Stimulated activated CD4-positive, alpha-beta T cell treated with anti-CD3 and anti-CD28 coated beads, Interleukin-15, amount 100 ng/mL, for 48 hours (primary cell): ENCODE results near the gene STK32C.

Source experiments
- DNase-seq, 2 donors: peaks; one replicate each; pipeline ENCODE4 v3.0.0-alpha.2; 2020; ENCODE audit warnings: low read depth in 2 of 2

Gene STK32C

DNA sequence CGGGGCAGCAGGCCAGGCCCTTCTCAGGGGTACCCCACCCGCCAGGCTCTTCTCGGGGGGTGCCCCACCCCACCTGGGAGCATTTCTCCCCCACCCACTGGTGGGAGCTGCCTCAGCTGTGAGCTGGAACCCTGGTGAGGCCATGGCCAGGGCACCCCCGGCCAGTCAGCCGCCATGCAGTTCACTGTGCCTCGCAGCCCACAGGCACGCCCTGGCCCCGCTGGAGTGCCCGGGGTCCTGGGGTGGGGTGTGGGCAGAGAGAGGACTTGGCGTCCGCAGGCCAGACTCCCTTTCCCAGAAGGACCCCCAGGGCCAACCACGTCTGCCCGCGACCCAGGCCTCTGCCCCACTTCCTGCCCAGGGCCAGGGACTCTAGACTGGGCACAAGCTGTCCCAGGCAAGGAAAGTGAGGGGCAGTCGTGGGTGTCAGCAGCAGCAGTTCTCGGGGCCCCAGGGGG is 107.9 kb downstream of the STK32C start:
- no peak for DNase-seq

DNA sequence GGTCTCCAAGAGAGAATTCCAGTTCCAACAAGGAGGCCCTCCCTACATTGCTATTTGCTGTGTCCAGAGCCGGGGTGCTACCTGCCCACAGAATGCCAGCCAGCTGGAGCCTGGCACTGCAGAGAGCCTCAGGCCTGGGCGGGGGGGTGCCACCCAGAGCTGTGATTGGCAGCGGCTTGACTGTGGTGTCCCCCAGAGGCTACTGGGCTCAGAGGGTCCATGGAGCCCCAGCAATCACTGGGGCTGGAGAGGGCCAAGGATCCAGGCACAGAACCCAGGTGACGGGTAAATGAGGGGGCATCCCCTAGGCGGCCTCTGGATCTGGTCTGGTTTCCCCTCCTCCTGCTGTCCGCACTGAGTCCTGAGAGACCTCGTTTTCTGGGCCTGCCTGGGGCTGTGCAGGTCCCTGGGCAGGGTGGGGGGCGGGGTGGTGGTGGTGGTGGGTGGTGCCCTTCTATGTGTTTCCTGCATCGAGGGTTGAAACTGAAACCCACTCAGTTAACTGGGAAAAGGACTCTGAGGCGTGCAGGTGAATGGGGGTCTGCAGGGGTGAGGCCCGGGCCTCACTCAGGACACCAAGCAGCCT is 108.4 kb downstream of the STK32C start:
- DNase-seq, result no peak

DNA sequence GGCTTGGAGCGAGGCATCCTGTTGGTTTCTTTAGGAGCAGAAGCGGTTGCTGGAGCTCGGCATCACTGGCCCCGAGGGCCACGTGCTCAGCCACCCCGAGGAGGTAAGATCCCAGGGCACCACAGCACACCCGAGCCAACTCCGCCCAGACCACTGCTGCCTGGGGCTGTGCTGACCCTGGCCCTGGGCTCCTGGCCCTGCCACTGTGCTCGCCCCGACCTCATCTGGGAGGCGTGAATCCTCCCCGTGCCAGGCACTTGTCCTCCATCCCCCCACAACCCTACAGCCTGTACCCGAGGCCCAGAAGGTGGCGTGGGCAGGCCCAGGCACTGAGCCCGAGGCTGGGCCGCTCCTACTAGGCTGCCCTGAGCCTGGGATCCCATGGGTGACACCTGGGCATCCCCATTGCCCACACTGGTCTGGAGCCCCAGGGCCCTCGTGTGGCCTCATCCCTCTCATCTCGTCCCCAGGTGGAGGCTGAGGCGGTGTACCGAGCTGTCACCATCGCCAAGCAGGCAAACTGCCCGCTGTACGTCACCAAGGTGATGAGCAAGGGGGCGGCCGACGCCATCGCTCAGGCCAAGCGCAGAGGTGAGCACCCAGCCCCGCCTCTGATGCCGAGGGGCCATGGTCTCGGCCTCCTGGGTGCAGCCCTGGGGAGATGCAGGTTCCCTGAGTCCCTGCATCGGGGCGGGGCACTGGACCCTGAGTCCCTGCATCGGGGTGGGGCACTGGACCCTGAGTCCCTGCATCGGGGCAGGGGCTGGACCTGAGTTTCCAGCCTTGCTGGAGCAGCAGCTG is 109.2 kb downstream of the STK32C start:
- no peak for DNase-seq

DNA sequence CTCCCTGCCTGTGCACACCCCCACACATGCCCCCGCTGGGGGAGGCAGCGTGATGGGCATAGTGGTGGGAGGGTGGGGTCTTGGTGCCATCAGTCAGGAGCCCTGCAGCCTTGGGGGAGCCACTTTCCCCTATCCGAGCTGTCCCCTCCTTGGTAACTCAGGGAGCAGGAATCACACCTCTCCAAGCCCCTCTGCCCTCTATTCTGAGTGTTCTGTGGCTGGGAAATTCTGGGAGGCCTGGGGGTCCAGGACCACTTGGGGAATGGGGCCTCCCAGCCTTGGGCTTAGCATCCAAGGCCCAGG is 109.7 kb downstream of the STK32C start:
- DNase-seq, result no peak

DNA sequence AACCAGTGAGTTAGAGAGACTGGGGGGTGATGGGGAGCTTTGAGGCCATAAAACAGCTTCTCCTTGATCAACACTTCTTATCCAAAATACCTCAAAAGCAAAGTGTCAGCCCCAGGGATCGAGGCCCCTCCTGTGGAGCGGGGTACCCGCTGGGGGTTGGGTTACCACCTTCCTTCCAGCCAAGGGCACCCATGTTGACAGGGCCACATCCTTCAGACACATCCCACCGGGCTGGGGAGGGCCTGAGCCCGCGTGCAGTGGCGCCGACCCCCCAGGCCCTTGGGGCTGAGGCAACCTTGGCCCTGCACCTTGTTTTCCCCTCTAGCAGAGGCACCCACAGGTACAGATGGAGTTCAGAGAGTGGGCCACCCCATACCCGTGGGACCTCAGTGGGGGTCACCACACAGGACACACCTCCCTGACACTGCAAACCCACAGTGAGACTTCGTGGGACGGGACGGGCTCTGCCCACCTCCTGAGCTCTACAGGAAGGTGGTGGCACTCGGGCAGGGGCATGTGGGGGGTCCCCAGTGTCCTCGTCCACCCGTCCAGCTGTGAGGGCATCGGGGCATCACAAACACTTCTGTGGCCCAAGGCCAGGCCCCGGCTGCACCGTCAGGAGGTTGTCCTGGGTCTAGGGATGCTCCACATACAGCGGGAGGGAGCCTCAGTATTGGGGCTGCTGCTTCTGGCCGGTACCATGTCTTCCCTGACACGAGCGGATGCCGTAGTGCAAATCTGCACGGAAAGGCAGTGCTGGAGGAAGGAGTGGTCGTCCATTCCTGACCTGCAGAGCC is 110.3 kb downstream of the STK32C start:
- DNase-seq, result no peak

DNA sequence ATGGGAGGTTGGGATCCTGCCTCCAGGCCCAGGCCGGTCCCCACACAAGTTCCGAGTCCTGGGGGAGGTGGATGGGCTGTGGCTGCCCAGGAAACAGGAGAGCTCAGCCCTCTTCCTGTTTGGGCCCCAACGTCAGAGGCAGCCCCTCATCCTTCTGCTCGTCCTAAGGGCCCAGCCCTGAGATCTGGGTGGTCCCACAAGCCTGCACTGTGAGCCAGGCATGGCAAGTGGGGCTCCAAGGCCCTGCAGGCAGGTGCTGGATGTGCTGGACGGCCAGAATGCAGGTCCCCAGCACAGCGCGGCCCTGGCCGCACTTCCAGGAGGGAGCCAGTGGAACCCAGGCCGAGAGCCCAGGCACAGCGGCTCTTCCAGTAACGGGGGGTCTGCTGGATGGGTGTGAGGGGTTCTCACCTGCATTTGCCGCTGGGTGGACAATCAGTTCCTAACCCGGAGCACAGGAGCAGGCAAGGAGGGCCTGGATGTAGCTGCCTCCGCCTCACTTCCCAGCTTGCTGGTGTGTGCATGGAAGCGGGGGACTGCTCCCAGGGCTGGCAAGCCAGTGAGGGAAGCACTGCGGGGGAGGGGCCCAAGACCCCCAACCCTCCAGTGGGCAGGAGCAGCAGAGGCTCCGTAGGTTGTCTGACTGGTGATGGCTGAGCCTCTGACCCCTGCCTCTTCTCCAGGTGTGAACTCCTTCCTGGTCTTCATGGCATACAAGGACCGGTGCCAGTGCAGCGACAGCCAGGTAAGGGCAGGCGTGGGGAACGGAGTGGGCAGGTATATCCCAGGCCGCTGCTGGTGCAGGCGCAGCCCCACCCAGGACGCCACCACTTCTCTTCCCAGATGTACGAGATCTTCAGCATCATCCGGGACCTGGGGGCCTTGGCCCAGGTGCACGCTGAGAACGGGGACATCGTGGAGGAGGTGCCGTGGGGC is 111.3 kb downstream of the STK32C start:
- DNase-seq, result no peak

DNA sequence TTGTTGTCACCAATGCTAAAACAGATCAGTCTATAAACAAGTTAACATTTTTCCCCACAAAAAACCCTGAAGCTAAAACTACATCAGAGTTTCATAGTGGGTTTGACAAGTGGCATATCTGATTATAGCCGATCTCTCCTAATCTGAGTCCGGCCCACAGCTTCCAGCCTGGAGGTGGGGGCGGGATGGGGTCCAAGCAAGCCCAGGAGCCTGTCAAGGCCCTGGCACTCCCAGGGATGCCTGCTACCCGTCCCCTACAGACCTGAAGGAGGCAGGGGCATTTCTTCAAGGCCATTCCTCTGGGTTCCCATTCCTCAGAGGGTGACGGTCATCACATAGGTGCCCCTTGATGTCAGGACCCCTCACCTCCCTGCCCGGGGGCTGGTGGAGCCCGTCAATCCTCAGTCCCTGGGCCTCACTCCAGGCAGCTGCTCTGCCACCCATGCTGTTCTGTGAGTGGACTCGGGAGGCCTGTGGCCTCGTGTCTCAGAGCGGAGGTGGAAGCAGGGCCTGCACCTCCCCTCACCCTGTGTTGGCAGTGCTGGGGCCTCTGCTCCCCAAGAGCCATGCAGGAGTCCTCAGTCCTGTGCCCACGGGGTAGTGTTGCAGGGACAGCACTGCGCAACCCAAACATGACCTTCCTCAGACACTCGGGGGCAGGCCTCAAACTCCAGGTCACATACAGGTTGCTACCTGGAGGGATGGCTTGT is 112.2 kb downstream of the STK32C start:
- no peak for DNase-seq

DNA sequence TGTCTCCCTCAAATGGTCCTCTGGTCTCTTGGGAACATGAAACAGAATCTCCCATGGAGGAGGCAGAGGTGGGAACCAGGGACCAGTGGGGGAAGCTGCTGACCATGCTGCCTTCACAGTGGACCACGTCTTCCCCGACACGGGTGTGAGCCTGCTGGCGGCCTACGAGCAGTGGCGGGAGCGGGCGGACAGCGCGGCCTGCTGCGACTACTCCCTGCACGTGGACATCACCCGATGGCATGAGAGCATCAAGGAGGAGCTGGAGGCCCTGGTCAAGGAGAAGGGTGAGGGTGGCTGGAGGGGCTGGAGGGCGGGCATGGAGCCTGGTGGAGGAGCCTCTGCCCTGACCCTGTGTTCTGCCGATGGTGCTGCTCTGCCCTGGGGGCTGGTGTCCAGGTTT is 113.0 kb downstream of the STK32C start:
- no peak for DNase-seq

DNA sequence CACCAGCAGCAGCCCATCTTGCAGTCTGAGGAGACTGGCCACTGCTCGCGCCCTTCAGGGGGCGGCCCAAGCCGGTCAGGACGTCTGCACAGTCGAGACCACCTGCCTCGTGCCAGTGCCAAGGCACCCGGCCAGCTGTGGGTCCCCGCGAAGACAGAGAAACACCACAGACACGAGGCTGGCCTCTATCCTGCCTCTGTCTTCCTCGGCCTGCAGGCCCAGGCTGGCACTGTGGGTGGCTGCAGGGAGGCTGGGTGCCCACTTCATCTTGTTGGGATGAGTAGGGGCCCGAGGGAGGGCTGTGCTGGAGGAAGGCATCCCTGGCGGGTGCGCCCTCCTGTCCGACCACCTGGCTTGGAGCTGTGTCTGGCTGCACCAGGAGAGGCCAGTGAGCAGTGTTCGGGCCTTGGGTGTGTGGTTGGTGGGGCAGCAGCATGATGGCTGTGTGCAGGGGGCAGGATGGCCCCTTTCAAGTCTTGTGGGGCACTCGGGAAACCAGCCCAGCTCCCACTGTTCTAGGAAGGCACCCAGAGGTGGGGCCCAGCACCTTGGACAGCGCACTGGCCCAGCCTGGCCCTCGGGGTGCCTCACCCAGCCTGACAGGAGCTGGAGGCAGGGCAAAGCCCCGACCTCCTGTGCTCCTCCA is 113.7 kb downstream of the STK32C start:
- DNase-seq, result no peak

DNA sequence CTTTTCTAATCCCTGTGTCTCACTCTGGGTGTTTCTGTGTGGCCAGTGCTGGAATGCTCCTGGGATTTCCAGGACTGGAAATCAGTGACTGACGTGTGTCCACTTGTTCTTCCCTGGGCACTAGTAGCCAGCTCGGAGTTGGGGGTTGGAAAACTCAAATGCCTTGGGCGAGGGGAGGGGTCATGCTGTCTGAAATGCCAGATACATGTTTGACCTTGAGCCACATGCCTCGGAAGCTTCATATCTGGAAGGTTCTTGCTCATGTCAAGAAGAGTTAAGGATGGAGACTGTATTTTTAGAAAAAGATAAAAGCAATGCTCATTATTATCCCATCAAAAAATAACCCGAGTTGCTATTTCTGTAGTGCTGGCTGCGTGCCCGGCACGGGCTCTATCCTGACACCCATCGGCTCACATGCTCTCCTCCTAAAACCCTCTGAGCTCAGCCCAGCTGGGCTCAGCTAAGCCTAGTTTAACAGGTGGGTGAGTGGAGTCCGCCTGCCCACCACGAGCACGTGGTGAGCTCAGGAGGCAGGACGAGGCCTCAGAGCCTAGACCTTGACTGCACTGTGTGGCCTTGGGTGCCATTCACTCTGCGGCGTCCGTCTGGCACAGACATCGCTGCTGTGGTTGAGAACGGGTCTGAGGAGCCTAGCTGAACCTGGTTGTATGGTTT is 114.6 kb downstream of the STK32C start:
- DNase-seq, result no peak

DNA sequence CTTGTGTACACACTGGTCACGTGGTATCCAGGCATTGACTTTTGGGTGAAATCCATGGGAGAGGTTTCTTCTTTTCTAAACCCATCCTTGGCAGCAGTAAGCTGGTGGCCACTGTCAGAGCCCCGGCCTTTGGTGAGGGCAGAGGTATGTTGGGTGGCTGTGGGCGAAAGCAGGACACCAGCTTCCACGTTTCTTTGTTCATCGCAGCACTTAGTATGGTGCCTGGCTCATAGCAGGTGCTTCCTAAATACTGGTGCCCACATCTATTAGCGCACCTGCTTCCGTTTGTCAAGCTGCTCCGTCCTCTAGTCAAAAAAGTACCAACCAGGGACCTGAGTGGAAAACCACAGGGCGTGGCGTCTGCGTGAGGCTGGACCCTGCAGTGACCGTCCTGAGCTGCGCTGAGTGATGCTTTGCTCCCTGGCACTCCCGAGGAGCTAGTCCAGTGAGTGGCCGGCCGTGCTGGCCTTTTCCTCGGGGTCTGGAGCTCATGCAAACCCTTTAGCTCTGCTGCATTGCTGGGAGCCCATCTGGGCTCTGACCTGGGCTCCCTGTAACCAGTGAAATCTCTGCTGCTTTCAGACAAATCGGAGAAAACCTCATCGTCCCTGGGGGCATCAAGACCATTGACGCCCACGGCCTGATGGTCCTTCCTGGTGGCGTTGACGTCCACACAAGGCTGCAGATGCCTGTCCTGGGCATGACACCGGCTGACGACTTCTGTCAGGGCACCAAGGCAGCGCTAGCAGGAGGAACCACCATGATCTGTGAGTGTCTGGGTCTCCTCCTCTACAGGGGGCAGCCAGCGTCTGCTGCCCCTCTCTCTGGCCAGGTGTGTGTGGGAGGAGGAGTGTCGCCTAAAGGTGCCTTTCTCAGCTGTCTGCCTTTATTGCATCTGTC is 115.4 kb downstream of the STK32C start:
- no peak for DNase-seq

DNA sequence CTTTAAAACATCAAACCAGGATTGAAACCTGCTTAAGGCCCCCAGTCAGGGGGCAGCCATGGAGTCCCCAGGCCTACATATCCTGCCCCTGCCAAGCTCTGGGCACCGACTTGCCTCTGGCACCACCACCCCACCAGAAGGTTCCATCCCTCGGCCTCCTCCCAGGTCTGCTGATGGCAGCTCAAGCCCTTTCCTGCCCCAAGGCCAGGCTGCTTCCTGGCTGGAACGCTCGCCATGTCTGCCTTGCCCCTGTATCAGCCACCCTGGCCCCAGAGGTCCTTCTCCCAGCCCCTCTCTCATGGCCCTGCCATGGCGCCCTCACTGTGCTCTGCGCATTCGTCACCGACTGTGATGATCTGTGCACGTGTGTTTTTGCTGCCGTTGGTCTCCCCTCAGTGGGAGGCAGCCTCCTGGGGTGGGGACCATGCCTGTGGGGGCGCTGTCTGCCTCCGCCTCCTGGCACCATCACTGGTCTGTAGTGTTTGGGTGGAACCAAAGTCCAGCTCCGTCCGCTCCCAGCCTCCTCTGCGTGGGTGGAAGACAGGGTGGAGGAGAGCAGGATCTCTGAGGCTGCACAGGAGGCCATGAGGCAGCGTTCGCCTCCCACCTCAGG is 117.8 kb downstream of the STK32C start:
- no peak for DNase-seq

DNA sequence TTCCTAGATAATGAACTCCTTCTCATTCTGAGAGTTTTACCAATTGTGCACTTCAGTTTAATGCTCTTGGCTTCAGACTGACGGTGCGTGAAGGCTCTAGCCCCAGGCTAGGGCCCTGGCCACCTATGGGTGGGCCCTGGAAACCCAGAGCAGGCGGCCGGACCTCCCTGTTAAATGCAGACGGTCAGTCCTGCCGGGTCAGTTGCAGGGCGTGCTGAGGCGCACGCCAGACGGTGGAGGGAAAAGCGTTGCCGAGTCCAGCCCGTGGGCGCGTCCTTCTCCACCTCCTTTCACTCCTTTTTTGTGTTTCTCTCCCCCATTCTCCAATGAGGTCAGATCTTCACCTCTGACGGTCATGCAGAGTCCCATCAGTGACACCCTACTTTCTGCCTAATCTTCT is 118.7 kb downstream of the STK32C start:
- DNase-seq, result no peak

DNA sequence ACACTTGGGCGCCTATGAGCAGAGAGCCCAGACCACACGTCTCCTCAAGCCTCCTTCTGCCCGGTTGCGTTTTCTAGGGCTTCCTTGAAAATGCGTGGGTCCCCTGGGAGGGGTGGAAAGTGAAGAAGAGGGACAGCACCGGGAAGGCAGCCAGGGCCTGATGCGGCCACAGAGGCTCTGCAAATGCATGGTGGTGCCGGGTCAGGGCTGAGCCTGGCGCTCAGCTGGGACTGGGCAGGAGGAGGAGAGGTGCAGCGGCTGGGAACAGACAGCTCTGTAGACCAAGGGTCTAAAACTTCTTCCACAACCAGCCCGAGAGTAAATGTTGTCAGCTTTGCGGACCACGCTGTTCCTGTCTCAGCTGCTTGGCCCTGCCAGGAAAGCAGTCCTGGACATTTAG is 119.4 kb downstream of the STK32C start:
- DNase-seq, result no peak

DNA sequence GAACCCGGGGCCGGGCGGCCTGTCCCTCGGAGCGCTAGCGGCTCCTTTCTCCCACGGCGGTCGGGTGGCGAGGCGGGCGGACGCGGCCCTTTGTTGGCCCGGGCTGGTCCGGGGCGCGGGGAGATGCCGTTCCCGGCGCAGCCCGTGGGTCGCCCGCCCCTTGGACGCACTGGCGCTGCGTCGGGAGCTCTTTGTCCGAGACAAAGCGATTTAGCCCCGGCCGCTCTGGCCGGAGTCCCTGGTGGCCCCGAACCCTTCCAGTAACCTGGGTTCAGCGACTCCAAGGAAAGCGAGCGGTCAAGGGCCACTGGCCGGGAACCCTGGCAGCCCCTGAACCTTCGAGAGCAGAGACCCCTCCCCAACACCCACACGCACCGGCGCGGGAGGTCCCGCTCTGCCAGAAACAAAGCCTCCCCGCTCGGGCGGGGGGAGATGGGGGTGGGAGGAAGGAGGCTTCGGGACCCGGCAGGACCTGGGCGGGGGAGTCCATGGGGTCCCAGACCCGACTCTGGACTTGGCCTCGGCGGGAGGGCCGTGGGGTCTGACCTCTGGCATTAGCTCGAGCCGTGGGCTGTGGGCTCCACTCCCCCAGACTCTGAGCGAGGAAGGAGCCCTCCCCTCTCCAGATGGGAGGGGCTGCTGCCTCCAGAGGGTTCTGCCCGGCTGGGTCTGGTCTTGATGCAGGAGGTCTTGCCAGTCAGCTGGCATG is 120.2 kb downstream of the STK32C start:
- no peak for DNase-seq

DNA sequence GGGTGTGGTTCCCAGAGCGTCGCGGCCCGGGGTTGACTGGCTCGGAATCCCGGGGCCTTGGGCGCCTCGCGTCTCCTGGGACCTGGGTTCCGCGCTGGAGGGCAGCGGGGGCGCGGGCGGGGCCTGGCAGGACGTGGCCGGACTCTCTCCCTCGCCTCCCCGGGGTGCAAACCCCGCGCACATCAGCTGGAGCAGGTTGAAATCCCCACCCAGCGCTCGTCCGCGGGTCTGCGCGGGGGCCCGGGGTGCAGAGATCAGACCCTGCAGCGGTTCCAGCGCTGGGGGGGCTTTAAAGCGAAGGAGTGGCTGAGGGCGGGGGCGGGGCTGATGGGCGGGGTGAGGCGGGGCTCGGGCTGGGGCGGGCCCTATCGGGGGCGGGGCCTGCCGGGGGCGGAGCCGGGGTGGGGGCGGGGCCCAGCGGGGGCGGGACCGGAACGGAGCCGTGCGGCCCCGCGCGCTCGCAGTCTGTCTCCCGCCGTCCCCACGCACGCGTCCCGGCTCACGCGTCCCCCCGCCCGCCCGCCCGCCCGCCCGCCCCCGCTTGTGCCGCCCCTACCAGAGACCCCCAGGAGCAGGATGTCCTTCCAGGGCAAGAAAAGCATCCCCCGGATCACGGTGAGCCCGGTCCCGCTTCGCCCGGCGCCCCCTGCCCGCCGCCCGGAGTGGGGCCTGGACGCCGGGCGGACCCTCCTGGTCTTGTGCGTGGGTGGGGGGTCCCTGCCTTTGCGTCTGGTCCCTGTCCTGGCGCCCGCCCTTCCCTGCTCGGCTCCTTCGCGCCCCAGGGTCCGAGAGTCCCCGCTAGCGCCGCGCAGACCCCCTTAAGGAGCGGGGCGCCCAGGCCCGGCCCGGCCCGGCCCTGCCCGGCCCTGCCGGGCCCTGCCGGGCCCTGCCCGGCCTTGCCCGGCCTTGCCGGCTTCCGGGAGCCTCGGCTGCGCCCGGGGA is 121.0 kb downstream of the STK32C start, which contains the start of gene DPYSL4:
Gene DPYSL4 (plus strand): TSS at position 461 of the 942 bp plus-strand sequence. CDS start 116 bp downstream, at position 577.
- DNase-seq, result no peak
